HG03575 (cell line): ENCODE measurements around the gene C16orf92.

Experiments used
- ATAC-seq: cut with Tn5 transposase; IDR thresholded peaks from one replicate; pipeline ENCODE4 v1.9.1; 2021; ENCODE audit not compliant: unreplicated experiment, insufficient number of reproducible peaks, low FRiP score; ENCODE audit errors: extremely low read depth

C16orf92 gene

GRCh38 chr16:30046588-30046987 is 23.6 kb downstream of the C16orf92 start:
- no peak for ATAC-seq

- no peak for ATAC-seq
These were observed 26.9 kb downstream of the C16orf92 start for GRCh38 chr16:30049871-30050270.

GRCh38 chr16:30051518-30051917 is 28.5 kb downstream of the C16orf92 start:
- ATAC-seq, result no peak

DNA sequence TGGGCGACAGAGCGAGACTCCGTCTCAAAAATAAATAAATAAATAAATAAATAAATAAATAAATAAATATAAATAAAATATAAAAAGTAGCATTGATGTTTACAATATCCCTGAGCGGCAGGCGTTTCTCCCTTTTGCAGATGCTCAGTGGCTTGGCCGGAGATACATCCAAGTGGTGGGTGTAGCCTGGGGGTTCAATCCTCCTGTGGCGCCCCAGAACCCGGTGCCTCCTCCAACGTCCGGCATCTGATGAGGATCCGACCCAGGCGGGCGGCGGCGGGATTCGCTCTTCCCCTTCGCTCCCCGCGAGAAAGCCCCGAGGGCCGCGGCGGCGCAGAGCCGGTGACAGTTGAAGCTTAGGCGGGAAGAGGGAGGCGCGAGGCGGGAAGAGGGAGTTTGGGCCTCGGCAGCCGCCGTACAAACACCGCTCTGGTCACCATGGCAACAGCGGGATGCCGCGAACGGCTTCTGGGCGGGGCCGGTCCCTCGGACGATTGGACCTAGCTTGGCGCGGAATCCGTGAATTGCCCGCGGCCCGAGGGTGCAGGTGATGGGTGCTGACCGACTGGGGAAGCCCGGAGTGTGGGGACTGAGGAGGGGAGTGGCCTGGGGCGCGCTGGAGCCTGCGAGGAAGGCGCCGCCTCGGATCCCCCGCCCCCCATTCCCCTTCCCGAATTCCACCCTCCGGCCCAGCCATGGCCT is 29.8 kb downstream of the C16orf92 start:
- ATAC-seq, result no peak

DNA sequence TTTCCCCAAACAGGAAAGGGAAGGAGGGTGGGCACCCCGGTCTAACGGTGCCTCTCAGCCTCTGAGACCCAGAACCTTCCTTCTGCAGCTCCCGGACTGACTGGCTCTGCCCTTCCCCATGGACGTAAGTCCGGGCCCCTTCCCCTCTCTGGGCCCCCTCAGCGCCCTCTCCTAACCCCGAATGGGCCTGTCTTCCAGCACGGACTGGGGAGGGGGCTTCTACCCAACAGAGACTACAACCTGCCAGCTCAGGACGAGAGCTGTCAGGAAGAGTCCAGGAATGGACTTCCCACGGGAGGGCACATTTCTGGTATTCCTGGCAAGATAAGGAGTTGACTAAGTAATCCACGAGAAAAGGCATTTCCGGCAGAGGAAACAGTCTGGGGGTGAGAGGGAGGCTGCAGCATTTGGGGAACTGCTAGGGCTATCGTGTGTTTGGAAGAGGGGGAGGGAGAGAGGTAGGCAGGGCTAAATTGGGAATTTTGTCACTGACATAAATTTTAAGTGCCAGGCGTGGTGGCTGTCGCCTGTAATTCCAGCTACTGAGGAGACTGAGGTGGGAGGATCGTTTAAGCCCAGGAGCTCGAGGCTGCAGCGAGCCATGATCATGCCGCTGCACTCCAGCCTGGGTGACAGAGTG is 30.5 kb downstream of the C16orf92 start:
- ATAC-seq, result no peak

- ATAC-seq, result no peak
These were observed 31.5 kb downstream of the C16orf92 start for GRCh38 chr16:30054451-30054850.

DNA sequence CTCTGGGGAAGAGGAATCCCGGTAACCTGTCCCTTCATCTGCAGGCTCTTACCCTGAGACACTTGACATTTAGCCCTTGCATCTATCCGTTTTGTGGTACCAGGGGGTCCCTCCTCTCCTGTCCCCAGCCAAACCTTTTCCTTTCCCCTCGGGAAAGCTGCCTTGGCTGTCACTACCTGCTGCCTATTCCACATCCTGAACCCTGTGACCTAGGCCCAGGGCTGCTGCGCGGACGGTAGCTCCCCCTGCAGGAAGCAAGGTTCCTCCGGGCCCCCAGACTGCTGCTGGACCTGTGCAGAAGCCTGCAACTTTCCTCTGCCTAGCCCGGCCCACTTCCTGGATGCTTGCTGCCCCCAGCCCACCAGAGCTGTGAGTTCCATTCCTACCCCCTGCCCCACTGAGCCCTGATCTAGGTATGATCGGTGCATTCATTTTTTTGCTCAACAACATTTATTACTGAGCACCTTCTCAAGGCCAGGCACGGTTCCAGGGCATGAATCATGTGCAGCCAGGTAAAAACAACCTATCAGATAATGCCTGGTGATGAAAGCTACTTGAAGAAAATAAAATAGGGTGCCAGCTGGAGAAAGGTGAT is 32.1 kb downstream of the C16orf92 start:
- no peak for ATAC-seq

DNA sequence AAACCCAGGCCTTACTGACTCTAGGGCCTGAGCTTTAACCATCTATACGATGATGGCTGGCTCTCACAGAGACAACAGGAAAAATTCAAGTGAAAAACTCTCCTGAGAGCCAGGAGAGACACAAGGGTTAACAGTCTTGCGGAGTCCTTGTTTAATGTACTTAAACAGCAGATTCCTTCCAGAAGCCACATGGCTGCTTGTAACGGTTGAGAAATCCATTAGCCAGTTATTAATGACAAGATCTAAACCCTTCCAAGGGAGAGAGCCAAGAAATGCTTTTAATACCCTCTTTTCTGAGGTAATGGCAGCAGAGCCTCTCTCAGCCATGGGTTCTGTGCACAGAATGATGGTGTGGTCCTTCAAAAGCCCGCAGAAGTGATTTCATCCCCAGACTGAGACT is 37.3 kb downstream of the C16orf92 start:
- ATAC-seq, result no peak

- ATAC-seq, result no peak
These were observed 38.0 kb downstream of the C16orf92 start for GRCh38 chr16:30060836-30061554.

GRCh38 chr16:30063278-30063892 is 40.4 kb downstream of the C16orf92 start:
- no peak for ATAC-seq

GRCh38 chr16:30063893-30064728 is 41.1 kb downstream of the C16orf92 start:
- ATAC-seq, result no peak

DNA sequence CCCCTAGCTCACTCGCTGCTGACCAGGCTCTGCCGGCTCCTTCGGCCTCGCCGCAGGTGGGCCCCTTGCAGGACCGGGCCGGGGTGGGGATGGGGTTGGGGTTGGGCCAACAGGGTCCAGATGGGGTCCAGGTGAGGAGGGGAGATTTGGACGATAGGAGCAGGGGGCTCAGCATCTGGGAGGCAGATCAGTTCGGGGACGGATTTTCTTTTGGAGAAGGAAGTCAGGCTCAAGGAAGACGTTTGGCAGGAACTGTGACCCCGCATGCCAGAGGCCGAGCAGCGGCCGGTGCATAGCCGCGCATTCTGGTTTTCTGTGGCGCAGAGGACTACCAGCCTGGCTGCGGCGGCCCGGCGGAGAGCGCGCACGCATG is 41.7 kb downstream of the C16orf92 start:
- ATAC-seq, result no peak

DNA sequence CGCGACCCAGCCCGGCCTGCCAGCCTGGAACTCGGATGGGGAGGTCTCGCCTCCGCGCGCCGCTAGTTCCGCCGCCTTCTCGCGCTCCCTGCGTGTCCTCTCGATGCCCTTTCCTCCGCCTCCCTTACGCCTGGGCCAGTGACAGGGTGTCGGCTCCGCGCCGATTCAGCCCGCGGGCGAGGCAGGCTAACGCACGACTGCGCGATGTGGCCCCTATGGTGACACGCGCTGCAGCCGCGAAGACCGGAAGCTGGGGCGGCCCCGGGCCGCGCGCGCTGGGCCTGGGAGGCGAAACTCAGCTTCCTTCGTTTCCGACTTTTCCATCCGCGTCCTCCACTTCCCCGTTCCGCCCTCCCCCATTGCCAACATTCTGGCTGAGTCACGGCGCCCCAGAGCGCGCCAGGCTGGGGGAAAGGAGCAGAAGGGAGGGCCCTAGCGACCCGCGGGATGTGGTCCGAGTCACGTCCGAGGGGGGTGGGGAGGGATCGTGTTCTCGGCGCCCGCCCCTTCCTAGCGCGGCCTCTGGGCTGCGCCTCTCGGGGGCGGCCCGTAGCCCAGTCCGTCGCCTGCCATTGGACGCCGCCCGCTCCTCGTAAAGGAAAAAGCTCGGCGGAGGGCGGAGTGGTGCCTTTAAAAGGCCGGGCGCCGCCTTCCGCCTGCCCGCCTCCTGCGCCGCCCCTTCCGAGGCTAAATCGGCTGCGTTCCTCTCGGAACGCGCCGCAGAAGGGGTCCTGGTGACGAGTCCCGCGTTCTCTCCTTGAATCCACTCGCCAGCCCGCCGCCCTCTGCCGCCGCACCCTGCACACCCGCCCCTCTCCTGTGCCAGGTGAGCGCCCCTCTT is 42.3 kb downstream of the C16orf92 start, which contains the start of gene ALDOA:
TSS of gene ALDOA (plus strand) at position 659 of the 841 bp plus-strand sequence. CDS start 1,138 bp downstream, outside the sequence.
- ATAC-seq, result no peak

DNA sequence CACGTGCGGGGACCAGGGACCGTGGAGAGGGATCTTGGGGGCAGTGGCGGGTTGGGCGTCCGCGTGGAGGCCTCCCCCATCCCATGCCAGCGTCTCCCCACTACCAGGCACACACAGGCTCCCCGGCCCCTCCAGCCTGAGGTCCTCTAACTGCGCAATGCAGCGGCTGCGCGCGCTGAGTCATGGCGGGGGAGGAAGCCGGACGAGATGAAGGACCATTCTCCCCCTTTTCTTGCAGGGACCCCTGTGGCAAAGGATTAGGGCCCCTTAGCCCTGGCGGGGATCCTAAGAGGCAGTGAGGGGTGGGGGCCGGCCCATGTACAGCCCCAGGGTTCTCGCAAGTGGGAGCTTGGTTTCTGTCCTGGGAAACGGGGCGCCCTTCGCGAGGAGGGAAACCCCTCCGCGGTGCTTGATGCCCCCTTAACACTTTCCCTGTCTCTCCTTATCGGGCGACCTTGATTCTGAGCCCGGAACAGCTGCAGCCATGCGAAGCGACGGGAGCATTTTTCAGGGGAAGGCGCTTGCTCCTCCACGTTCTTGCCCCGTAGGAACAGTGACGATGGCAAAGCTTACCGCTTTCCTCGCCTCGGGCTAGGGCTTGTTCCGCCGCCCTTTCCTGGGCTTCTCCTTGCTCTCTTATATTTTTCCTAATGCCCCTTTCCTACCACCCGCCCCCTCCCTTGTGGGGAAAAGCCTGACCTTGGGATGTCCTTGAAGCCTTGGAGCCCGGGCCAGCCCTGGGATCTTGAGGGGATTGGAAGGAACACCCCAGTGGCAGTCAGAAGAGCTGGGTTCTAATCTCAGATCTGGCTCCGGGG is 43.2 kb downstream of the C16orf92 start:
- no peak for ATAC-seq

- ATAC-seq, result no peak
These were observed 44.0 kb downstream of the C16orf92 start for GRCh38 chr16:30066761-30067583.

DNA sequence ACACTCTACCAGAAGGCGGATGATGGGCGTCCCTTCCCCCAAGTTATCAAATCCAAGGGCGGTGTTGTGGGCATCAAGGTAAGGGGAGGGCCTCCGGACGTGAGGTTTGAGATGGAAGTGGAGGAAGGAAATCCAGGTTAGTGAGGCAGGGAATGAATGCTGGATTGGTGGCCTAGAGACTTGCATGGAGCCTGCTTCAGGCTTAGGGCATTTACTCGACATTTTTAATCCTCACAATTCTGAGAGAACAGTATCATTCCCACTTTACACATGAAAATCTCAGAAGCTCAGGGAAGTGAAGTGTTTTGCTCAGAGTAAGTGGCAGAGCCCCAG is 44.6 kb downstream of the C16orf92 start:
- ATAC-seq, result no peak
